HG03378 (cell line): ENCODE measurements around the gene FBXL4.

Source experiments
- ATAC-seq: cut with Tn5 transposase; IDR thresholded peaks from one replicate; pipeline ENCODE4 v1.9.1; 2021; ENCODE audit warnings: mild to moderate bottlenecking, moderate library complexity; ENCODE audit not compliant: unreplicated experiment

Gene FBXL4

DNA sequence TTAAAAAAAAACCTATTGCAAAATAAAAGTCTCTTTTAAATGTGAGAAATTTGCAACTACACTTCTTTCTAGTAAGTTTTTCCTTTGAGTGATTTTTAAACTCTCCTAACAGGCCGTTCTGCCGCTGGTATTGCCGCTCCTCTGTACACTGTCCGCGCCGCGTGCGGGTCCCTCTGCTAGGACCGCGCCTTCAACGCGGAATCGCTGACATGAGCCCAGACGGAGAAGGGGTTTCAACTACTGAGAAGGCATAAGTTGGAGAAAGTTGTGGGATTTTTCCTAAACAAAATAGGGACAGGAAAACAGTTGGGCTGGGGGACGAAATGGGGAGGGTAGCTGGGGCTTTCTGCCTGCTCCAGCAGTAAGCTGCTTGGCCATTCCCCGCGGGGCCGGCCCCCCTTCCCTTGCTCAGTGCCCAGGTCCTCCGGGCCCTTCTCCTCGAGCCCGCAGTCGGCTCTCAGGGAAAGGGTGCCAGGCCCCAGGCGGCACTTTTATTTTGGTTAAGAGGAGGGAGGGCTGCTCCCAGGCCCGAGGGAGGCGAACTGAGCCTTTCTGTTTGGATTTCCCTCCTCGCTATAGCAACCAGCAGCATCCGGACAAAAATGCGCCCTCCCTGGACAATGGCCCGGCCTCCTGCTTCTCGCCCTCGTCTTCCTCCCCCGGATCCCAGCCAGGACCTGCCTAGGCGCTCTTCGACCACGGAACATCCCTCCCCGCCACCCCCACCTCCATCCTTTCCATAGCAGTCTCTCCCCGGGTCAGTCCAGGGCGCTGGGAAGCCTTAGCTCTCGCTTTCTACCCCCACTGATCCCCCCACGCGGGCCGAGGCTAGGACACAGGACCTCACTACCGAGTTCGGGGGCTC, 120.2 kb downstream of the FBXL4 start:
- no peak for ATAC-seq

DNA sequence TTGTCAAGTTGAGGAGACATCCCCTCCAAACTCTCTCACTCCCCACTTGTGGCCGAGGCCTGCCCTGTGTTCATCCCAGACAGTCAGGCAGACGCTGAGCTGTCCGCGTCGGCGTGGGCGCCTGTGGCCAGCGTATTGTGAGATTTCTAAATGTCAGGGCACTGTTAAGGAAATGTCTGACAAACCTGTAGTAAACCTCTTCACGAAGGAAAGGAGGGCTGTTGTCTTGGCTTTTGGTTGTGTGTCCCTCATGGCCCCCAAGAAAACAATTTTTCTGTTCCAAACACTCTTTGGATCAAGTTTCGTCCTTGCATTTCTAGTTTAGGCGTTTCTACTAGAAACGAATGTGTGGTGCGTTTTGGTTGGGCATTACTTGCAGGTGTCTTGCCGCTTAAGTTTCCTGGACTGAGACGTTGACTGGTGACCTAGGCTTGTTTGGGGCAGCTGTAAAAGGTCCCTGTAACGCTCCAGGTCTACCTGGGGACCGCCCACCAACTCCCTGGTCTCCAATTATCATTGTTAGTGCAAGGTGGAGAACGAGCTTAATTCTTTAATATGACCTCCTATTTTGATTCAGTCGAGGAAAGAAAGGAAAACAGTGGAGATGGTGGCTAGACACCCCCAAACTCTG, 122.0 kb downstream of the FBXL4 start:
- ATAC-seq = no peak

DNA sequence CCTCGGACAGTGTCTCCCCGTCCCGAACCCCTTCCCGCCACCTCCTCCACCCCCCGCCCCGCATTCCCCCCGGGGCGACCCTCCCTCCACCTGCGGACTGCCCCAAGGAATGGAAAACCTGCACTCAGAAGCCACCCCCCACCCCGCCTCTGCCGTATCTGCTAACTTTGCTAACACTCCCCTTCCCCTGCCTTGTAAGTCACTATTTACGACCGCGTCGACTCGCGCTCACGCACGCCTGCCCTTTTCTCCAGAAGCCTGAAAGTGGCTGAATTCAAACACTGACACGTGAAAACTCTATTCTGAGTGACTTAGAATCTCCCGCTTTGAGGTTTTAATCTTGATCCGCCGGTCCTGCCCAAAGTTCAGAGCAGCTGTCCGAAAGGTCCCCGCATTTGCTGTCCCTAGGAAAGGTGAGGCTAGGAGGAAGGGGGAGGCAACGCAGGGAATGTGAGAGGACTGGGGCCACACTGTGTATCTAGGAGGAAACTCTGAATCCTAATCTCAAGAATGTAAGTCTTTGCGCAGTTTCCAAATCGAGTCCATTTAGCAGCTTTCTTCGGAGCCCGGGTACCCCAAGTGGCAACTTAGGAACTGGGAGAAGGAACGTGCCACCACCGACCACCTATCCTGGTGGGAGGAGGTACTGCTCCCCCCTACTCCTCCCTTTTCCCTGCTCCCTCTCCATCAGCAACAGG, 122.7 kb downstream of the FBXL4 start:
- ATAC-seq = no peak

DNA sequence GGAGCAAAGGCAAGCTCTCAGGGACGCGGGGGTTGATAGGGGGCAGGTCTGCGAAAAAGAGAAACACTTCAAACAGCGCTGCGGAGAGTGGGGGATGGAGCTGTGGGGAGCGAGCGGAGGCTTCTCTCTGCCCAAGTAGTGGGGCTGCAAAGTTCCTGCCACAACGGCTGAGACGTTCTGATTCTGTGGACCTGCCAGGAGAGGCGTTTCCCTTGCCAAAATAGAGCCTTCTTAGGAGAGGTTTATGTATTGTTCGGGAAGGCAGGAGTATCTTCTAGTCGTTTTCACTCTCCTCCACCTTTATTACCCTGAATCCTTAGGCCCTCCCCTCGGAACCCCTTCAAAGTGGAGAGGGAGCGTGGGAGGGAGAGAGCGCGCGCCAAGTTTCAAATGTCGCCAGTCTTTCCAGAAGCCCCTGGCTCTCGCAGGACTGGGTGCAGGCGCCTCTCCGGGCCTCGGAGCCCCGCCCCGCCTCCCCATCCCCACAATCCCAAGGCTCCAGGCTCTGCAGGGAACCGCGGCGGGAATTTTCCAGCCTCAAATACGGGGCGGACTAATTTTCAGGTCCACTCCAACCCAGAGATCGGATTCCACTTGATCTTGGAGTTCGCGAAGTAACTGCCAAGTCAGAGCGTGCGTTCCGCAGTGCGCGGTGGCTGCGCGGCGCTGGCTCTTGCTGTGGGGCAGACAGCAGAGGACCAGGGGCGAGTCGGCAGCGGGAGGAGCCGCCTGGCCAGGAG, 123.4 kb downstream of the FBXL4 start:
- ATAC-seq = no peak

DNA sequence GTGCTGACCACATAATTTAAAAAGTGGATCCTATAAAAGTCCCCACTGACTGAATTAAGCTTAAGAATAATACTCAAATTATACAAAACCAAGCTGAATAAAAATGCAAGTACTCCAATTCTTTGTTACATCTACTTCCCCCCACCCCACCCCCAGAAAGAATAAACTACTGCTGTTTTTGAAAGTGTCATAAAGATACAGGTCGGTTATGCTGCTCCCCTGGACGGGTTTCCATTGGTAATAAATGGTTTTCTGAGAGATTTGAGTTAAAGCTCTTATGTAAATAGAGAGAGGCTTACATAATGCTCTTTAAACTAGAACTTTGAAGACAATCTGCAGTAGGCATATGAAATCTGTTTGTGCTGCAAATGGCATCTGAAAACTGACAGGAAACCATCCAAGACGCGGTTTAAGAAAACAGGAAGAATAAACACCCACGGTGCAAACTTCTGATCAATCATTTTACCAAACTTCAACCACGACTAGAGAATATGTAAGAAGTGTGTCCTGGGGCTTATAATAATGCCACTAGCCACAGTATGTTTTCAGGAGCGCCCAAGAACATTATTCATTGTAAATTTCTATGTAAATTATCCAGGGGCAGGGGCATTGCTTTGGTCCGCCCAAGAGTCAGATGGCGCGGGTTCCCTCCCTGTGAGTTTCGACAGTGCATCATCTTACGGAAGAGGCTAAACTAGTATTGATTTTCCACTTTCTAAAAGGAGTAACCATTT, 124.2 kb downstream of the FBXL4 start:
- ATAC-seq = no peak

DNA sequence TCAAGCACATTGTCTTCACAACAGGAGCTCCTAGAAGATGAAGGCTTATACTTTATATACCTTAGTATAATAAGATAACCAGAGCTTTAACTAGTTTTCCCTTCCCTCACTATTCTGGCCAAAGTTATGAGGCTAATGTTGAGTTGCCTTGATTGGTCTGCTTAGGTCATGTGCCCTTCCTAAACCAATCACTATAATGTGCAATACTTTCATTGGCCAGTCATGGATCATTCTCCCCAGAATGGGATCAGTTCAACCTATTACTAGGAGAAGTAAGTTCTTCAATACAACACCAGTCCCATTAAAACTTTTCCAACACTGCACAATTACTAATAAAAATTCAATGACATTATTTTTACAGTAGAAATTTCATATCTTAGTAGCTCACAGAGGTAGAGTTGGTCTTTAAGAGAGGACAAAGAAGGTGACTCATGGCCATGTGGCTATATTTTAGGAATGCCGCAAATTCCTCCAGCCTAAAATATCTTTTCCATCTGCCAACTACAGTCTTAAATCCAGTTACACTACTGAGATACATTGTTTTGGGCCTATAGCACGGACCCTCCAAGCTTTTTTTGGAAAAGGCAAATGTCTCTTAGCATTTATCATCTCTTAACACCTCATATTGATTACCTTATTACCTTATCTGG, 125.9 kb downstream of the FBXL4 start:
- no peak for ATAC-seq
